Caco-2 (cell line): ENCODE results near the gene ABTB1. TPM values are rescaled to one million over a fixed set of nuclear protein-coding genes. Genes with fewer than 3 reads are reported as not detected.

Source experiments
- BruUV-seq: library from RNA; stranded (reverse); fragments of 400-500 nt; replicated peaks from 2 replicates; lab custom pipeline; 2021; lab: Mats Ljungman, UMichigan
- CTCF ChIA-PET: fragments of 300-600 bp; sonication (Branson Sonifier 250); formaldehyde crosslinking; loops from one replicate; lab custom pipeline; 2022; ENCODE audit warnings: antibody characterized with exemption; lab: Charles Lee
- POLR2A ChIA-PET: fragments of 300-600 bp; sonication (Branson Sonifier 250); formaldehyde crosslinking; loops from one replicate; lab custom pipeline; 2022; ENCODE audit warnings: antibody characterized with exemption; lab: Charles Lee
- DNase-seq, 2 experiments: peaks; one replicate each; pipeline versions ENCODE4 v3.0.0 to v3.0.0-alpha.2; 2020 to 2022
- H3K27me3 ChIP-seq: replicated peaks from 2 replicates; pipeline ENCODE4 v1.6.0; 2011; ENCODE audit warnings: low read length; ENCODE audit not compliant: control insufficient read depth, insufficient read depth
- H3K36me3 ChIP-seq: 2 replicates; pipeline ENCODE4 v1.5.1; 2011; ENCODE audit warnings: low read length; ENCODE audit not compliant: control insufficient read depth, insufficient read depth
- H3K4me1 ChIP-seq: fragments of 250-450 bp; sonication (Bioruptor Pico); 2 replicates; pipeline ENCODE4 v1.5.1; 2020; ENCODE audit warnings: mild to moderate bottlenecking
- H3K4me3 ChIP-seq: 2 replicates; pipeline ENCODE4 v1.5.1; 2011; ENCODE audit warnings: low read depth, mild to moderate bottlenecking, control low read depth, low read length
- H3K9me3 ChIP-seq: fragments of 250-450 bp; sonication (Bioruptor Pico); 2 replicates; pipeline ENCODE4 v1.5.1; 2020; ENCODE audit warnings: mild to moderate bottlenecking, moderate library complexity
- H3K27ac Mint-ChIP-seq: one replicate; pipeline ENCODE4 v1.8.0; 2022; ENCODE audit warnings: mixed read lengths; ENCODE audit not compliant: unreplicated experiment
- H3K27me3 Mint-ChIP-seq: one replicate; pipeline ENCODE4 v1.8.0; 2022; ENCODE audit warnings: mixed read lengths; ENCODE audit not compliant: insufficient read depth, unreplicated experiment
- H3K36me3 Mint-ChIP-seq: one replicate; pipeline ENCODE4 v1.8.0; 2022; ENCODE audit warnings: mild to moderate bottlenecking, mixed read lengths; ENCODE audit not compliant: insufficient read depth, unreplicated experiment
- H3K4me1 Mint-ChIP-seq: one replicate; pipeline ENCODE4 v1.8.0; 2022; ENCODE audit warnings: low read depth, mixed read lengths; ENCODE audit not compliant: unreplicated experiment
- H3K4me3 Mint-ChIP-seq: one replicate; pipeline ENCODE4 v1.8.0; 2022; ENCODE audit warnings: mild to moderate bottlenecking, moderate library complexity, mixed read lengths; ENCODE audit not compliant: unreplicated experiment
- H3K9me3 Mint-ChIP-seq: one replicate; pipeline ENCODE4 v1.8.0; 2022; ENCODE audit warnings: mixed read lengths; ENCODE audit not compliant: unreplicated experiment
- intact Hi-C: fragments of 100-400 bp; cut with micrococcal nuclease; formaldehyde crosslinking; loops from one replicate; pipeline ENCODE4 v1.10.0; 2022; ENCODE audit not compliant: unreplicated experiment
- total RNA-seq: library from RNA; stranded (reverse); gene quantifications from 2 replicates; pipeline ENCODE4 v1.2.3, GENCODE V29; 2022
- TF ChIP-seq, protein P1 (sequence below), 2 experiments: fragments of 200-600 bp in 1 of 2; IDR thresholded peaks; 1 replicate in 1 of 2; 2 replicates in 1 of 2; pipeline versions ENCODE4 v1.5.1 to v1.8.0; 2011 to 2022; ENCODE audit warnings: antibody characterized with exemption in 1 of 2, control low read depth in 1 of 2, inconsistent platforms in 1 of 2, low read depth in 1 of 2, low read length in 1 of 2, mild to moderate bottlenecking in 1 of 2, moderate library complexity in 1 of 2; ENCODE audit not compliant: insufficient read depth in 1 of 2, severe bottlenecking in 1 of 2, unreplicated experiment in 1 of 2

Gene ABTB1
- total RNA-seq, 1 experiment from 2014 or later = 6.2 TPM

DNA sequence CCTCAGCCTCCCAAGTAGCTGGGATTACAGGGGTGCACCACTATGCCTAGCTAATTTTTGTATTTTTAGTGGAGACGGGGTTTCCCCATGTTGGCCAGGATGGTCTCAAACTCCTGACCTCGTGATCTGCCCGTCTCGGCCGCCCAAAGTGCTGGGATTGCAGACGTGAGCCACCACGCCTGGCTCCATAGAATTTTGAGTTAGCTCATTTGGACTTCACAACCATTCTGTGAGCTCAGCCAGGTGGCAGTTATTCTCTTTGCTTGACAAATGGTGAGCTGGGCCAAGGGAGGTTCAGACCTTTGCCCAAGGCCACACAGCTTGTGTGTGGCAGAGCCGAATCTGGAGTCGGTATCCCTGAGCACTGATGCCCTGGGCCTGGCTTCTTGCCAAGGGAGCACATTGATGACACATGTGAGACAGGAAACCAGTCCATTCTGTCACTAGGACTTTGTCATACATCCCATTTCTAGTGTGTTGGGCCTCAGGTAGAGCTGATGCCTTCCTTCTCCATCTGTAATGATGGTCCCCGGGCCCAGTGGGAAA is 26.2 kb upstream of the ABTB1 start:
- peaks cover 6% of the 10 kb centered on the region for H3K36me3 Mint-ChIP-seq
- H3K4me3 ChIP-seq = no peak overlapping the region
- no peak for DNase-seq
- BruUV-seq = no TSS peak
- H3K9me3 Mint-ChIP-seq = no peaks in the 10 kb centered on the region
- no peaks in the 10 kb centered on the region for H3K4me1 Mint-ChIP-seq
- H3K36me3 ChIP-seq = no peaks in the 10 kb centered on the region; the same call in 1 of the 2 replicates
- H3K4me1 ChIP-seq = no peaks in the 10 kb centered on the region
- no peak overlapping the region for H3K27ac Mint-ChIP-seq
- ChIA-PET POLR2A (no interaction called here), CTCF (no interaction called here)
- intact Hi-C loops = no loop called here
- TF ChIP-seq, protein P1, sequence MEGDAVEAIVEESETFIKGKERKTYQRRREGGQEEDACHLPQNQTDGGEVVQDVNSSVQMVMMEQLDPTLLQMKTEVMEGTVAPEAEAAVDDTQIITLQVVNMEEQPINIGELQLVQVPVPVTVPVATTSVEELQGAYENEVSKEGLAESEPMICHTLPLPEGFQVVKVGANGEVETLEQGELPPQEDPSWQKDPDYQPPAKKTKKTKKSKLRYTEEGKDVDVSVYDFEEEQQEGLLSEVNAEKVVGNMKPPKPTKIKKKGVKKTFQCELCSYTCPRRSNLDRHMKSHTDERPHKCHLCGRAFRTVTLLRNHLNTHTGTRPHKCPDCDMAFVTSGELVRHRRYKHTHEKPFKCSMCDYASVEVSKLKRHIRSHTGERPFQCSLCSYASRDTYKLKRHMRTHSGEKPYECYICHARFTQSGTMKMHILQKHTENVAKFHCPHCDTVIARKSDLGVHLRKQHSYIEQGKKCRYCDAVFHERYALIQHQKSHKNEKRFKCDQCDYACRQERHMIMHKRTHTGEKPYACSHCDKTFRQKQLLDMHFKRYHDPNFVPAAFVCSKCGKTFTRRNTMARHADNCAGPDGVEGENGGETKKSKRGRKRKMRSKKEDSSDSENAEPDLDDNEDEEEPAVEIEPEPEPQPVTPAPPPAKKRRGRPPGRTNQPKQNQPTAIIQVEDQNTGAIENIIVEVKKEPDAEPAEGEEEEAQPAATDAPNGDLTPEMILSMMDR (IDR thresholded peaks at IDR 0.05; ENCODE audit: insufficient read depth in 1 of 2, low read depth in 1 of 2, low read length in 1 of 2, severe bottlenecking in 1 of 2, unreplicated experiment in 1 of 2) = no peak
- H3K27me3 ChIP-seq = no peaks in the 10 kb centered on the region
- no peaks in the 10 kb centered on the region for H3K9me3 ChIP-seq
- no peak overlapping the region for H3K4me3 Mint-ChIP-seq
- no peaks in the 10 kb centered on the region for H3K27me3 Mint-ChIP-seq

DNA sequence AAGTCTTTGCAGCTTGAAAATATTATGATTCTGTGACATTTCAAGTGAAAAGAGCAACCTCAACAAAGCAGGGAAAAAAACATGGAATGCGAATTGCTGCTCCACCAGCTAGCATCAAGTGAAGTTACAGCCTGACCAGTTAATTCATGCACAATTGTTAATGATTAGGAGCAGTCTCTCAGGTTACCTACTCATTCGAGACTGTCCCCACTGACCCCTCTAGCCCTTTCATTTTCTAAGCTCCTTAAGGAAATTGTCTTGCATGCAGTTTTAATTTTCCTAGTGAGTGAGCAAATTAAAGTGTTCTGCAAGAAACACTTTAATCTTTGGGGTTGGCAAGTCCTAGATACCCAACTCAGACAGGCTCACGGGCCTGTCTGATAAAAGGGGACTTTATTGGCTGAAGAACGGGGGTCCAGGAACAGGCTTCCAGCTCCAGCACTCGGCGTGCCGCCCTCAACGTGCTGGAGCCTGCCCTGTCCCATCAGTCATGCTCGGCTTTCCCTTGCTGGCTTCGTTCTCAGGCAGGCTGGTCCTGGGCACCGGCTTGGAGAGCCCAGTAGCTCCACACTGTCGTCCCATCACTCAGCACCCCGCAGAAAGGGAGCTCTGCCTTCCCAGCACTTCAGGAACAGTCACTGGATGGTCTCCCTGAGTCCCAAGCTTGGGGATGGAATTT is 25.4 kb upstream of the ABTB1 start:
- intact Hi-C loops = no loop called here
- peaks cover 2% of the 10 kb centered on the region for H3K36me3 Mint-ChIP-seq
- Histone ChIP-seq H3K4me3 (no peak overlapping the region), H3K4me1 (no peaks in the 10 kb centered on the region), H3K27me3 (no peaks in the 10 kb centered on the region), H3K36me3 (no peaks in the 10 kb centered on the region; the same call in 1 of the 2 replicates), H3K9me3 (no peaks in the 10 kb centered on the region)
- BruUV-seq = no TSS peak
- DNase-seq = no peak
- ChIA-PET POLR2A (no interaction called here), CTCF (interaction anchor here (0.5 kb wide), 1 partner anchor 73 kb away, joined by 3 read pairs; no protein-coding TSS in a partner anchor)
- H3K4me3 Mint-ChIP-seq = no peak overlapping the region
- no peaks in the 10 kb centered on the region for H3K4me1 Mint-ChIP-seq
- no peaks in the 10 kb centered on the region for H3K27me3 Mint-ChIP-seq
- no peaks in the 10 kb centered on the region for H3K9me3 Mint-ChIP-seq
- H3K27ac Mint-ChIP-seq = no peak overlapping the region
- TF ChIP-seq, protein P1 (IDR thresholded peaks at IDR 0.05; ENCODE audit: insufficient read depth in 1 of 2, low read depth in 1 of 2, low read length in 1 of 2, severe bottlenecking in 1 of 2, unreplicated experiment in 1 of 2) = no peak

DNA sequence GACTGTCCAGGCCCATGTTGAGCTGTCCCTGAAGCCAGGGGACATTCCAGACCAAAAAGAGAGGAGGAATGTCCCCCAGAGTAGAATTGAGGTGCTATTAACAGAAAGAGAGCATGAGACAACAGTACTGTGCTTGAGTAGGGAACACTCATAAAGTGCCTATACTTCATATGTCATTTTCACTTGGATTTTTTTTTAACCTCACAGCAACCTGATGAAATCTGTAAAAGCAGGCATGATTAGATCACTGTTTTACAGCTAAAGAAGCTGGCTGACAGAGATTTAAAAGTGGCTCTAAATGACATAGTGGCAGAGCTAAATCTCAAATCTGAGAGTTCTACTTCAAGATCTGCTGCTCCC is 24.9 kb upstream of the ABTB1 start:
- TF ChIP-seq, protein P1 (IDR thresholded peaks at IDR 0.05; ENCODE audit: insufficient read depth in 1 of 2, low read depth in 1 of 2, low read length in 1 of 2, severe bottlenecking in 1 of 2, unreplicated experiment in 1 of 2) = no peak
- Histone ChIP-seq H3K9me3 (no peaks in the 10 kb centered on the region), H3K36me3 (no peaks in the 10 kb centered on the region; the same call in 1 of the 2 replicates), H3K4me3 (no peak overlapping the region), H3K4me1 (no peaks in the 10 kb centered on the region), H3K27me3 (no peaks in the 10 kb centered on the region)
- no TSS peak for BruUV-seq
- Mint-ChIP-seq H3K4me3 (no peak overlapping the region), H3K36me3 (no peaks in the 10 kb centered on the region), H3K4me1 (no peaks in the 10 kb centered on the region), H3K27me3 (no peaks in the 10 kb centered on the region), H3K9me3 (no peaks in the 10 kb centered on the region), H3K27ac (no peak overlapping the region)
- CTCF ChIA-PET = interaction anchor here (0.5 kb wide), 1 partner anchor 73 kb away, joined by 3 read pairs; no protein-coding TSS in a partner anchor
- POLR2A ChIA-PET = no interaction called here
- intact Hi-C loops = no loop called here
- no peak for DNase-seq
